NT2/D1 (cell line): ENCODE data around the gene UBA3.
A peak's percentile ranks its signal among the peaks of the same experiment; 100 is the strongest.

Experiments used
- DNase-seq: peaks from one replicate; pipeline ENCODE4 v3.0.0-alpha.2; 2011; ENCODE audit warnings: low read depth, low spot score
- H3K27me3 ChIP-seq: 2 replicates; pipeline ENCODE4 v1.6.0; 2011; ENCODE audit warnings: mild to moderate bottlenecking; ENCODE audit not compliant: insufficient read length, insufficient read depth
- H3K36me3 ChIP-seq: 2 replicates; pipeline ENCODE4 v1.6.1; 2011; ENCODE audit warnings: mild to moderate bottlenecking, low read length, mixed read lengths; ENCODE audit not compliant: insufficient read depth, insufficient read length
- H3K4me1 ChIP-seq: 2 replicates; pipeline ENCODE4 v1.5.1; 2011; ENCODE audit not compliant: insufficient read depth, insufficient read length
- H3K4me3 ChIP-seq: 2 replicates; pipeline ENCODE4 v1.5.1; 2011; ENCODE audit warnings: low read depth; ENCODE audit not compliant: insufficient read length
- H3K9ac ChIP-seq: 2 replicates; pipeline ENCODE4 v1.6.0; 2011; ENCODE audit warnings: low read depth; ENCODE audit not compliant: insufficient read length
- H3K9me3 ChIP-seq: 2 replicates; pipeline ENCODE4 v1.5.1; 2011; ENCODE audit warnings: mild to moderate bottlenecking, low read length; ENCODE audit not compliant: insufficient read depth
- SUZ12 ChIP-seq: IDR thresholded peaks from 2 replicates; pipeline ENCODE4 v1.6.1; 2011; ENCODE audit not compliant: insufficient read length, insufficient read depth; ENCODE audit errors: extremely low read depth
- YY1 ChIP-seq: IDR thresholded peaks from 2 replicates; pipeline ENCODE4 v1.6.1; 2011; ENCODE audit not compliant: insufficient read length, insufficient read depth
- ZNF274 ChIP-seq: IDR thresholded peaks from 2 replicates; pipeline ENCODE4 v1.6.1; 2011; ENCODE audit warnings: mild to moderate bottlenecking, low read depth, low read length

The UBA3 gene

GRCh38 chr3:69120879-69121464 lies 40.8 kb upstream of the UBA3 start:
- peak; percentile 89 for DNase-seq
- TF ChIP-seq ZNF274 (no peak), YY1 (no peak), SUZ12 (no peak)
- H3K4me1 ChIP-seq, result no peaks in the 10 kb centered on the region
- no peaks in the 10 kb centered on the region for H3K9me3 ChIP-seq
- H3K4me3 ChIP-seq, result no peak overlapping the region
- no peaks in the 10 kb centered on the region for H3K36me3 ChIP-seq
- no peaks in the 10 kb centered on the region for H3K27me3 ChIP-seq
- H3K9ac ChIP-seq, result no peak overlapping the region

- Histone ChIP-seq H3K4me1 (no peaks in the 10 kb centered on the region), H3K36me3 (no peaks in the 10 kb centered on the region), H3K4me3 (no peak overlapping the region), H3K9me3 (no peaks in the 10 kb centered on the region), H3K9ac (no peak overlapping the region), H3K27me3 (no peaks in the 10 kb centered on the region)
- DNase-seq, result no peak
- no peak for TF ChIP-seq YY1
- TF ChIP-seq ZNF274, result no peak
- no peak for TF ChIP-seq SUZ12
These were observed 39.5 kb upstream of the UBA3 start for GRCh38 chr3:69119681-69120080.

- H3K27me3 ChIP-seq, result no peaks in the 10 kb centered on the region
- no peak overlapping the region for H3K9ac ChIP-seq
- H3K4me3 ChIP-seq, result no peak overlapping the region
- no peaks in the 10 kb centered on the region for H3K9me3 ChIP-seq
- TF ChIP-seq SUZ12 (no peak), ZNF274 (no peak), YY1 (no peak)
- H3K4me1 ChIP-seq, result no peaks in the 10 kb centered on the region
- DNase-seq, result no peak
- H3K36me3 ChIP-seq, result no peaks in the 10 kb centered on the region
These were observed 39.0 kb upstream of the UBA3 start for GRCh38 chr3:69119138-69119537.

GRCh38 chr3:69118555-69118954 lies 38.4 kb upstream of the UBA3 start:
- H3K36me3 ChIP-seq, result no peaks in the 10 kb centered on the region
- no peak for TF ChIP-seq YY1
- no peak for TF ChIP-seq SUZ12
- TF ChIP-seq ZNF274, result no peak
- H3K27me3 ChIP-seq, result no peaks in the 10 kb centered on the region
- H3K9ac ChIP-seq, result no peak overlapping the region
- no peak for DNase-seq
- no peaks in the 10 kb centered on the region for H3K9me3 ChIP-seq
- H3K4me1 ChIP-seq, result no peaks in the 10 kb centered on the region
- H3K4me3 ChIP-seq, result no peak overlapping the region

GRCh38 chr3:69116897-69117296 lies 36.7 kb upstream of the UBA3 start:
- Histone ChIP-seq H3K9me3 (no peaks in the 10 kb centered on the region), H3K4me1 (no peaks in the 10 kb centered on the region), H3K27me3 (no peaks in the 10 kb centered on the region), H3K36me3 (no peaks in the 10 kb centered on the region), H3K4me3 (no peak overlapping the region), H3K9ac (no peak overlapping the region)
- TF ChIP-seq ZNF274 (no peak), YY1 (no peak), SUZ12 (no peak)
- no peak for DNase-seq

GRCh38 chr3:69116162-69116561 lies 36.0 kb upstream of the UBA3 start:
- Histone ChIP-seq H3K4me1 (no peaks in the 10 kb centered on the region), H3K9me3 (no peaks in the 10 kb centered on the region), H3K36me3 (no peaks in the 10 kb centered on the region), H3K9ac (no peak overlapping the region), H3K4me3 (no peak overlapping the region), H3K27me3 (no peaks in the 10 kb centered on the region)
- TF ChIP-seq SUZ12 (no peak), ZNF274 (no peak), YY1 (no peak)
- no peak for DNase-seq

- H3K4me3 ChIP-seq, result no peak overlapping the region
- no peaks in the 10 kb centered on the region for H3K36me3 ChIP-seq
- no peaks in the 10 kb centered on the region for H3K27me3 ChIP-seq
- H3K9me3 ChIP-seq, result no peaks in the 10 kb centered on the region
- H3K4me1 ChIP-seq, result no peaks in the 10 kb centered on the region
- TF ChIP-seq ZNF274, result no peak
- no peak for TF ChIP-seq YY1
- TF ChIP-seq SUZ12, result no peak
- no peak overlapping the region for H3K9ac ChIP-seq
- no peak for DNase-seq
These were observed 35.6 kb upstream of the UBA3 start for GRCh38 chr3:69115731-69116130.

- no peak for TF ChIP-seq ZNF274
- no peak for TF ChIP-seq SUZ12
- no peak for TF ChIP-seq YY1
- H3K36me3 ChIP-seq, result no peaks in the 10 kb centered on the region
- no peak for DNase-seq
These were observed 33.4 kb upstream of the UBA3 start for GRCh38 chr3:69113536-69113935.

More at GRCh38 chr3:69113536-69113935, 33.4 kb upstream of the UBA3 start:
- no peaks in the 10 kb centered on the region for H3K27me3 ChIP-seq
- no peak overlapping the region for H3K9ac ChIP-seq
- no peaks in the 10 kb centered on the region for H3K4me1 ChIP-seq
- H3K4me3 ChIP-seq, result no peak overlapping the region
- H3K9me3 ChIP-seq, result no peaks in the 10 kb centered on the region
